ENCODE data around the gene MPRIP.
A peak's percentile ranks its signal among the peaks of the same experiment; 100 is the strongest.
"Not testable (repeated sequence)": the region's sequence is repeated elsewhere in the genome, so short reads cannot be mapped to it uniquely, and the experiment has no call there.

Gene MPRIP

GRCh38 chr17:17191961-17192381, 149.7 kb downstream of the MPRIP start:
- DNase-seq = no peak

GRCh38 chr17:17195466-17195865, 153.2 kb downstream of the MPRIP start:
- DNase-seq = not testable (repeated sequence)

GRCh38 chr17:17196776-17197175, 154.5 kb downstream of the MPRIP start:
- DNase-seq = peak; percentile 18

- DNase-seq = no peak
Measured at GRCh38 chr17:17198281-17198680, 156.0 kb downstream of the MPRIP start.

- no peak for DNase-seq
Measured at GRCh38 chr17:17200311-17200710, 158.1 kb downstream of the MPRIP start.

- DNase-seq = no peak
Measured at GRCh38 chr17:17200831-17201230, 158.6 kb downstream of the MPRIP start.

- DNase-seq = no peak
Measured at GRCh38 chr17:17201271-17201670, 159.0 kb downstream of the MPRIP start.

GRCh38 chr17:17201907-17202306, 159.7 kb downstream of the MPRIP start:
- DNase-seq = no peak

- DNase-seq = no peak
Measured at GRCh38 chr17:17203173-17203730, 161.0 kb downstream of the MPRIP start.

GRCh38 chr17:17204041-17204591, 161.9 kb downstream of the MPRIP start:
- DNase-seq = no peak

- DNase-seq = no peak
Measured at GRCh38 chr17:17204635-17205231, 162.5 kb downstream of the MPRIP start.

GRCh38 chr17:17205368-17206123, 163.3 kb downstream of the MPRIP start:
- DNase-seq = peak; percentile 67

GRCh38 chr17:17206124-17206912, 164.1 kb downstream of the MPRIP start, which contains the start of gene PLD6:
Gene PLD6 (minus strand): TSS chr17:17206333. CDS start chr17:17206286, 47 bp downstream.
- DNase-seq = peak; percentile 67

GRCh38 chr17:17206913-17207335, 164.7 kb downstream of the MPRIP start:
- no peak for DNase-seq

GRCh38 chr17:17207998-17208397, 165.7 kb downstream of the MPRIP start:
- no peak for DNase-seq

- no peak for DNase-seq
Measured at GRCh38 chr17:17213775-17214174, 171.5 kb downstream of the MPRIP start.

GRCh38 chr17:17214646-17215436, 172.6 kb downstream of the MPRIP start:
- DNase-seq = no peak

GRCh38 chr17:17215575-17215974, 173.3 kb downstream of the MPRIP start:
- no peak for DNase-seq

- DNase-seq = no peak
Measured at GRCh38 chr17:17216236-17216635, 174.0 kb downstream of the MPRIP start.

- no peak for DNase-seq
Measured at GRCh38 chr17:17216776-17217175, 174.5 kb downstream of the MPRIP start.

- DNase-seq = no peak
Measured at GRCh38 chr17:17217995-17218394, 175.7 kb downstream of the MPRIP start.

GRCh38 chr17:17220529-17220928, 178.3 kb downstream of the MPRIP start:
- DNase-seq = no peak
